Astrocyte of the spinal cord (primary cell): Measurements from ENCODE around the gene PHC2.

Experiments
- DNase-seq: peaks from one replicate; pipeline ENCODE4 v3.0.0; 2011; ENCODE audit warnings: low read depth, low spot score
- H3K4me3 ChIP-seq: 2 replicates; pipeline ENCODE4 v1.5.1; 2011; ENCODE audit warnings: low read depth, mild to moderate bottlenecking, low read length, moderate library complexity
- in situ Hi-C: cut with HindIII; loops from 2 replicates; pipeline ENCODE4 v1.10.0; 2017; ENCODE audit warnings: low sequenced_read_pairs
- TF ChIP-seq, protein P1 (sequence below): IDR thresholded peaks from 2 replicates; pipeline ENCODE4 v1.5.1; 2012; ENCODE audit warnings: low read depth, mild to moderate bottlenecking, low read length, inconsistent platforms

Gene PHC2, protein sequence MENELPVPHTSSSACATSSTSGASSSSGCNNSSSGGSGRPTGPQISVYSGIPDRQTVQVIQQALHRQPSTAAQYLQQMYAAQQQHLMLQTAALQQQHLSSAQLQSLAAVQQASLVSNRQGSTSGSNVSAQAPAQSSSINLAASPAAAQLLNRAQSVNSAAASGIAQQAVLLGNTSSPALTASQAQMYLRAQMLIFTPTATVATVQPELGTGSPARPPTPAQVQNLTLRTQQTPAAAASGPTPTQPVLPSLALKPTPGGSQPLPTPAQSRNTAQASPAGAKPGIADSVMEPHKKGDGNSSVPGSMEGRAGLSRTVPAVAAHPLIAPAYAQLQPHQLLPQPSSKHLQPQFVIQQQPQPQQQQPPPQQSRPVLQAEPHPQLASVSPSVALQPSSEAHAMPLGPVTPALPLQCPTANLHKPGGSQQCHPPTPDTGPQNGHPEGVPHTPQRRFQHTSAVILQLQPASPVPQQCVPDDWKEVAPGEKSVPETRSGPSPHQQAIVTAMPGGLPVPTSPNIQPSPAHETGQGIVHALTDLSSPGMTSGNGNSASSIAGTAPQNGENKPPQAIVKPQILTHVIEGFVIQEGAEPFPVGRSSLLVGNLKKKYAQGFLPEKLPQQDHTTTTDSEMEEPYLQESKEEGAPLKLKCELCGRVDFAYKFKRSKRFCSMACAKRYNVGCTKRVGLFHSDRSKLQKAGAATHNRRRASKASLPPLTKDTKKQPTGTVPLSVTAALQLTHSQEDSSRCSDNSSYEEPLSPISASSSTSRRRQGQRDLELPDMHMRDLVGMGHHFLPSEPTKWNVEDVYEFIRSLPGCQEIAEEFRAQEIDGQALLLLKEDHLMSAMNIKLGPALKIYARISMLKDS

DNA sequence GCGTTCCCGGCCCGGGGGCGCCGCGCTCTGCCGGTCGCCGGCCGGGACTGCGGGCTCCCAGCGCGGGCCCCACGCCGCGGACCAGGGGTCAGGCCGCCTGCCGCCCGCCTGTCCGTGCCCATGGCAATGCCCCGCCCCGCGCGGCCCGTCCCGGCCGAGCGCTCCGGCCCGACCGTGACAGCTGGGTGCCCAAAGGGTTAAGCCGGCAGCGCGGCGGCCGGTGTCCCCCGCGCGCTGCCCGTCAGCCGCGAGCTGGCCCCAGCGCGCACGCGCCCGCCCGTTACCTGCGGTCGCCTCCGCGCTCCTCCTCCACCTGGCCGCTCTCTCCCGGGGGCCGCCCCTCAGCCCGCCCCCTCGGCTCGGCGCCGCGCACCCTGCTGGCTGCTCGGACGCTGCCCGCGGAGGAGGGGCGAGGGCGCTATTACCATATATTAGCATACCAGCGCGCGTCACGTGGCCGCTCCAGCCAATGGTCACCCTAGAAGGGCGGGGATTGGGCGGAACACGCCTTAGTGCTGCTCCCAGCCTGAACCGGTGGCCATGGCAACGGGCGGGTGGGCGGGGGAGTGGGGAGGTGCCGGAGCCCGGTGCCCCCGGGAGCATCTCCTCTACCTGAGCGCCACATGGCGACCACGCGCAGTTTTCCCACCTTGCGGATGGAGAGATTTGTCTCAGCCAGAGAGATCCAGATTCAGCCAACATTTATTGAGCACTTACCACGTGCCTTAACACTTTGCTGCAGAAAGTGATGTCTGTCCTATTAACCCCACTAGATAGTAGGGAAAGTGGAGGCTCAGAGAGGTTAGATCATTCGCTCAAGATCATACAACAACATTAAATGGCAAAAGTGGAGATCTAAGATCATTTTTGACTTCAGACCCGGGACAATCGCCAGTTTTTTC lies at the start of gene PHC2:
Gene PHC2 (minus strand): TSS at position 404 of the 902 bp plus-strand sequence. CDS start 55,556 bp downstream, outside the sequence.
- in situ Hi-C loops, result no loop called here
- TF ChIP-seq, protein P1, sequence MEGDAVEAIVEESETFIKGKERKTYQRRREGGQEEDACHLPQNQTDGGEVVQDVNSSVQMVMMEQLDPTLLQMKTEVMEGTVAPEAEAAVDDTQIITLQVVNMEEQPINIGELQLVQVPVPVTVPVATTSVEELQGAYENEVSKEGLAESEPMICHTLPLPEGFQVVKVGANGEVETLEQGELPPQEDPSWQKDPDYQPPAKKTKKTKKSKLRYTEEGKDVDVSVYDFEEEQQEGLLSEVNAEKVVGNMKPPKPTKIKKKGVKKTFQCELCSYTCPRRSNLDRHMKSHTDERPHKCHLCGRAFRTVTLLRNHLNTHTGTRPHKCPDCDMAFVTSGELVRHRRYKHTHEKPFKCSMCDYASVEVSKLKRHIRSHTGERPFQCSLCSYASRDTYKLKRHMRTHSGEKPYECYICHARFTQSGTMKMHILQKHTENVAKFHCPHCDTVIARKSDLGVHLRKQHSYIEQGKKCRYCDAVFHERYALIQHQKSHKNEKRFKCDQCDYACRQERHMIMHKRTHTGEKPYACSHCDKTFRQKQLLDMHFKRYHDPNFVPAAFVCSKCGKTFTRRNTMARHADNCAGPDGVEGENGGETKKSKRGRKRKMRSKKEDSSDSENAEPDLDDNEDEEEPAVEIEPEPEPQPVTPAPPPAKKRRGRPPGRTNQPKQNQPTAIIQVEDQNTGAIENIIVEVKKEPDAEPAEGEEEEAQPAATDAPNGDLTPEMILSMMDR, result no peak
- DNase-seq, result peak; percentile 97
- H3K4me3 ChIP-seq, result peak within 1 kb of the TSS; percentile 66

DNA sequence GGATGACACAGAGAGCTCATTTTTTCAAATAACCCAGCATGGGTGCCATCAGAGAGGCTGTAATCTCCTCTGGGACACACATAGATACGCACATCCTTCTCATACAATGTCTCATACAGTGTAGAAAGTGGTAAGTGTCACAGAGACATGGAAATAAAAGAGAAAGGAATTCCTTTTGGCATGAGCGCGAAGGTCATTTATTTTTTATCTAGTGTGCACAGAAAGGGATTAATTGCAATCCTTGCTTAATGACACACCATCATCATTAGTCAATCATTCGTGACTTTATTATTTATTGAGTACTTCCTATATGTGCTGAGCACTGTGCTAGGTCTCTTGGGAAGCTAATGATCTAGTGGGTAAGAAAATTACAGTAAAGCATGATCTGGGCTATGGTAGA lies 46.6 kb upstream of the PHC2 start:
- in situ Hi-C loops, result no loop called here
- DNase-seq, result no peak
- TF ChIP-seq, protein P1, result no peak
- no peak overlapping the region for H3K4me3 ChIP-seq

DNA sequence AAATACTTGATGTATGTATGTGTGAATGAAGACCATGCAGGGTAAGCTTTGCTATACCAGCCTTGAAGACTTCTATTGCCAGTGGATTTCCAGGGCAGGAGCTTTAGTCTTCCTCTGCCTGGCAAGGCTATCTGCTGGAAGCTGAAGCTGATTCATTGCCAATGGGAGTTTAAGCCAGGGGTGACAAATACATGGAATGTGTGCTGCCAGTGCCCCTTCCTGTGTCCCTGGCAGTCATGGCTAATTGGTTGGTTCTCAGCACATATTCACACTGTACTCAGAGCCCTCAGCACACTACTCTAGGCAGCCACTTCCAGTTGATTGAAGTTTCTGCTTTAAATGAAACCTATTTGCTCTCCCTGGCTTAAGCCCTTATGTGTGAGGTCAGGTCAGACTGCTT lies 43.0 kb upstream of the PHC2 start:
- in situ Hi-C loops, result no loop called here
- no peak for DNase-seq
- TF ChIP-seq, protein P1, result no peak
- H3K4me3 ChIP-seq, result no peak overlapping the region

DNA sequence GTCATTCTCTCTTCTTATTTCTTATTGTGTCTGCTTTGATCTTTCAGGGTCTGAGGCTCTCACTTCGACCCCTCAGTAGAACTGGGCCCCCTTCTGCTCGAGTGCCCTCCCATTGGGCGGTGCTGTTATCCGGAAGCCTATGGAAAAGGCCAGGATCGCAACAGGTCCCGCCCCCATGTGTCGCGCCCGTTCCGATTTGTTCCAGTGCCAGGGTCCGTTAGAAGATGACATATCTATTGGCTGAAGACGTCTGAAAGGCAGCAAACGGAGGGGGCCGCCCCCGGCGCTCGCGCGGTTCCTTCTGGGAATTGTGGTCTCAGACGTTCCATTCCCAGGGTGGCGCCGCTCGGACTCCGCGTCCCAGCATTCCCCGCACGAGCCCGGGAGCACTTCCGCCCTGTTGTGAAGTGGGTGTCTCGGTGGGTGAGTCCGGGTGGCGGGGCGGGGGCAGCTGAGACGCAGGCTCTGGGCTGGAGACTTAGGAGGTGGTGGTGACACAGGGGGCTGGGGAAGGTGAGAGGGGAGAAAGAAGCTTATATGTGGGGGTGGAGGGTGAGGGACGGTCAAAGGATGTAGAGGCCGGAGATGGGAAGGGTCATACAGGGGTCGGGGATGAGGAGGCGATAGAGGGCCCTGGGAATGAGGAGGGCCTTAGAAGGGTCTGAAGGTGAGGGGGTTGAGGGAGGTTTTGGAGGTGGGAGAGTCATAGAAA lies 41.5 kb upstream of the PHC2 start, which contains the start of gene ZSCAN20:
Gene ZSCAN20 (plus strand): TSS at position 377 of the 712 bp plus-strand sequence. CDS start 6,644 bp downstream, outside the sequence.
- in situ Hi-C loops, result no loop called here
- peak within 1 kb of the TSS; percentile 63 for H3K4me3 ChIP-seq
- TF ChIP-seq, protein P1, result no peak
- DNase-seq, result peak; percentile 99

DNA sequence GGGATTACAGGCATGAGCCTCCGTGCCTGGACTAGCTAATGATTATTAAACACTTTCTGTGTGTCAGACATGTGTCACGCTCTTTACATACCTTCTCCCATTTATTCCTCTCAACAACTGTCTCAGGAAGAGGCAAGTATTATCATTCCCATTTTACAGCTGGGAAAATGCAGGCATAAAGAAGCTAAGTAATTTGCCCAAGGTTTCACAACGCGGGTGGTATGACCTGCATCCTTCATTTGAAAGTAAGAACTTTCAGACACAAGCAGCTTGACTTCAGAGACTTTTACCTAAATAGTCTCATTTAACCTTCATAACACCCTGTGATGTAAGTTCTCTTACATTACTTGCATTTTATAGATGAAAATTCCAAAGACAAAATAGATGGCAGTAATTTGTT lies 40.5 kb upstream of the PHC2 start:
- in situ Hi-C loops, result no loop called here
- H3K4me3 ChIP-seq, result no peak overlapping the region
- TF ChIP-seq, protein P1, result no peak
- DNase-seq, result no peak
